LNCaP clone FGC (cell line): ENCODE measurements around the gene SAMD4A.

Experiments used
- DNase-seq: peaks from one replicate; pipeline ENCODE4 v3.0.0-alpha.2; 2011; ENCODE audit warnings: low read depth
- H3K4me3 ChIP-seq: 2 replicates; pipeline ENCODE4 v1.5.1; 2011; ENCODE audit warnings: mild to moderate bottlenecking, low read depth, low read length, control low read depth
- CTCF ChIP-seq: IDR thresholded peaks from 2 replicates; pipeline ENCODE4 v1.5.1; 2012; ENCODE audit warnings: mild to moderate bottlenecking; ENCODE audit not compliant: control insufficient read depth, insufficient read depth; ENCODE audit errors: extremely low read depth

Gene SAMD4A

GRCh38 chr14:54570631-54571415 is 3.9 kb downstream of the SAMD4A start:
- no peak for DNase-seq
- TF ChIP-seq CTCF: no peak
- no peak overlapping the region for H3K4me3 ChIP-seq

GRCh38 chr14:54572316-54572715 is 5.4 kb downstream of the SAMD4A start:
- TF ChIP-seq CTCF: peak; percentile 41
- H3K4me3 ChIP-seq: no peak overlapping the region
- DNase-seq: no peak

GRCh38 chr14:54574528-54574927 is 7.6 kb downstream of the SAMD4A start:
- H3K4me3 ChIP-seq: no peak overlapping the region
- DNase-seq: no peak
- no peak for TF ChIP-seq CTCF

GRCh38 chr14:54577494-54577893 is 10.6 kb downstream of the SAMD4A start:
- H3K4me3 ChIP-seq: no peak overlapping the region
- no peak for TF ChIP-seq CTCF
- no peak for DNase-seq

- TF ChIP-seq CTCF: no peak
- no peak overlapping the region for H3K4me3 ChIP-seq
- no peak for DNase-seq
Observed at GRCh38 chr14:54577977-54578376, 11.0 kb downstream of the SAMD4A start.

- H3K4me3 ChIP-seq: no peak overlapping the region
- TF ChIP-seq CTCF: no peak
- no peak for DNase-seq
Observed at GRCh38 chr14:54579621-54580020, 12.7 kb downstream of the SAMD4A start.

GRCh38 chr14:54580933-54581332 is 14.0 kb downstream of the SAMD4A start:
- no peak overlapping the region for H3K4me3 ChIP-seq
- no peak for DNase-seq
- no peak for TF ChIP-seq CTCF
